GM18870 (cell line): ENCODE results near the gene ECI1.

Experiments used
- ATAC-seq: cut with Tn5 transposase; IDR thresholded peaks from one replicate; pipeline ENCODE4 v1.9.1; 2021; ENCODE audit warnings: moderate library complexity; ENCODE audit not compliant: unreplicated experiment

The ECI1 gene, protein sequence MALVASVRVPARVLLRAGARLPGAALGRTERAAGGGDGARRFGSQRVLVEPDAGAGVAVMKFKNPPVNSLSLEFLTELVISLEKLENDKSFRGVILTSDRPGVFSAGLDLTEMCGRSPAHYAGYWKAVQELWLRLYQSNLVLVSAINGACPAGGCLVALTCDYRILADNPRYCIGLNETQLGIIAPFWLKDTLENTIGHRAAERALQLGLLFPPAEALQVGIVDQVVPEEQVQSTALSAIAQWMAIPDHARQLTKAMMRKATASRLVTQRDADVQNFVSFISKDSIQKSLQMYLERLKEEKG

DNA sequence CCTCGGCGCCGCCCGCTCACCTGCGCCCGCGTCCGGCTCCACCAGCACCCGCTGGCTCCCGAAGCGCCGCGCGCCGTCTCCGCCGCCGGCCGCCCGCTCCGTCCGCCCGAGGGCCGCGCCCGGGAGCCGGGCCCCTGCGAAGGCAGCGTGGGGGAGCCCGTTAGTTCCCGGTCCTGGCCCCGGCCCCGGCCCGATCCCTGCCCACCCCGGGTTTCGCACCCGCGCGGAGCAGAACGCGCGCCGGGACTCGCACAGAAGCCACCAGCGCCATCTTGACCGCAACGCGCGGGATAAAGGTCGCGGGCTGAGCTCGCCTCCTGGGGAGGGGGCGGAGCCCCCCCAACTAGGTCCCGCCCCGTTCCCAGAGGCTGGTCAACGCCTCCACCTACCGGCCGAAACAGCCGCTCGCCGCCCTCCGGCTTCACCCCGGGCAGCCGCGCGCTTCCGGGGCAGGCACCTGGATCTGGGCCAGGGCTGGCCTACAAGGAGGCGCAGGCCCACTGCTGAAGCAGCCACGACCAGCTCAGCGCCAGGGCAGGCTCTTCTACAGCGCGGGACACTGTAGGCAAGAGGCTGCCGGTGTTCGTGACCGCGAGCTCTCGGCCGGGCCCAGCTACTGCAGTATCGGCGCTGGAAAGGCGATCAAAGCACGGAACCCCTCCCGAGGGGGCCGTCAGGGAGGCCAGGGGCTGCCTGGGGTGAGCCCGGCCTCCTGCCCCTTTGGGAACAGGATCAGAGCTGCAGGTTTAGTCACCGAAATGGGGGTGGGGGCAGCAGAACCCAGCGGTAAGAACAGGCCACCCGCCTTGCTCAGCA, at the start of gene ECI1:
Gene ECI1, minus strand, starts transcription at position 292 of the 816 bp plus-strand sequence. Its CDS starts 21 bp downstream, at position 271.
- ATAC-seq = peak; percentile 69

DNA sequence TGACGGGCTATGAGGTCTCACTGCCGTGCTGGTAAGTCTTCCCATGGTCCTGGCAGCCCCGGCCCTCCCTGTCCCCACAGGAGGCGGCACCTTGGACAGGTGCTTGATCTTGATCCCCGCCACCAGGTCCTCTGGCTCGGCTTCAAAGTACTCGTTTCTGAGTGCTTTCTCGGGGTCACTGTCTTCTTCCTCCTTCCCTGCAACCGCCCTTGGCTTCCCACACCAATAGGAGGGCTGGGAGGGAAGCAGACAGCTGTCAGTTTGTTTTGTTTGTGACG, 48.5 kb upstream of the ECI1 start:
- ATAC-seq = no peak

DNA sequence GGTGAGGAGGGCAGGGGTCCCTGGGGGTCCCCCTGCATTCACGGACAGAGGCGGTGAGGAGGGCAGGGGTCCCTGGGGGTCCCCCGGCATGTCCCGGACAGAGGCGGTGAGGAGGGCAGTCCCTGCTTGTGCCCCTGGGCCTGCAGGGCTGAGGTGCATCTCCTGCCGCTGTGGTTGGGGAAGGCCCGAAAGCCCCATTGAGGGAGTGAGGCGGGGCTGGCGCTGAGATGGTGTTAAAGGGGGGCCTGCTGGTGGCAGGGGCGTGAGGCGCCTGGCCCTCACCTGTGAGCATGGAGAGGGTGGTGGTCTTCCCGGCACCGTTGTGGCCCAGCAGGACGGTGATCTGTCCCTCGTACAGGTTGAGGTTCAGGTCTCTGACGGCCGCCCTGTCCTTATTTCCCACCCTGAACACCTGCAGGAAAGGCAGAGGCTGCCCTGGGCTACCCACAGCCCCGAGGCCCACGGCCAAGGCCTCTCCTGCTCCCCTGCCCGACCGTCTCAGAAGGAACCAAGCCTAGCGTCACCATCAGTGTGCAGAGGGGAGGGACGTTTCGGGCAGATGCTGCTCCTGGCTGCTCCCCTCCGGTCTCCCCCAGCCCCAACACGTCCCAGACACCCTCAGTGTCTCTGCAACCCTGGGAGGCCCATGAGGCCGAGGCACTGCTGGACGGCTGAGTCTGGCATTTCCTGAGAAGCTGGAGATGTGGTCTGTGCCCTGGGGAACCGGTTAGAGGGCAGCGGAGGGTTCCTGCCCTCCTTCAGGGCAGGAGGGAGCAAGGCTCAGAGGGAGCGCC, 47.9 kb upstream of the ECI1 start:
- no peak for ATAC-seq

DNA sequence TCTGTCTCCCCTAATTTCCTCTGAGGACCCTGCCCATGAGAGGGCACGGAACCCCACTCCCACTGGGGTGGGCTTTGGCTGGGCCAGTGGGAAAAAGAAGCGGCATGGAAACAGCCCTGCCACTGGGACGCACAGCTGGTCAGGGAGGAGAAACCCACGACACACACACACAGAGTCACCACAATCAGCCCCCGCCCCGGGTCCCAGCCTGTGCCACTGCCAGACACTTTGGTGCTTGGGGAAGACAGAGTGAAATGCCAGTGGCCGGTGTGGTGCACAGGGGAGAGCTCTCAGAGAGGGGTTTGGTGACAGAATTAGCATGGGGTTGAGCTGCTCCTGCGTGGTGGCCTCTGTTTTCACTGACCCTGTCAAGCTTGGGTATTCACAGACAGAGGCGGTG, 47.2 kb upstream of the ECI1 start:
- no peak for ATAC-seq

DNA sequence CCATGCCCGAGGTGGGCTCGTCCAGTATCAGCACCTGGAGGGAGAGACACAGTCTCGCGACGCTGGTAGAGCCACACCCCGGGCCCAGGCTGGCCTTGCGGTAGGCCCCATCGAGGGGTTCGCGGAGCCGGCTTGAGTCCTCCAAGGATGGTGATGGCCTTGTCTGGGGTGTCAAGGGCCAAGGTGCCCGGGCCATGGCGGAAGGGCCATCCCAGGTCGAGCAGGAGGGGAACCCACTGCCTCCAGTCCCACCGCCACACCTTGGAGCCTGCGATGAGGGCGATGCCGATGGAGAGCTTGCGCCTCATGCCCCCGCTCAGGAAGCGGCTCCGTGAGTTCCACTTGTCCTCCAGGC, 46.1 kb upstream of the ECI1 start:
- no peak for ATAC-seq

DNA sequence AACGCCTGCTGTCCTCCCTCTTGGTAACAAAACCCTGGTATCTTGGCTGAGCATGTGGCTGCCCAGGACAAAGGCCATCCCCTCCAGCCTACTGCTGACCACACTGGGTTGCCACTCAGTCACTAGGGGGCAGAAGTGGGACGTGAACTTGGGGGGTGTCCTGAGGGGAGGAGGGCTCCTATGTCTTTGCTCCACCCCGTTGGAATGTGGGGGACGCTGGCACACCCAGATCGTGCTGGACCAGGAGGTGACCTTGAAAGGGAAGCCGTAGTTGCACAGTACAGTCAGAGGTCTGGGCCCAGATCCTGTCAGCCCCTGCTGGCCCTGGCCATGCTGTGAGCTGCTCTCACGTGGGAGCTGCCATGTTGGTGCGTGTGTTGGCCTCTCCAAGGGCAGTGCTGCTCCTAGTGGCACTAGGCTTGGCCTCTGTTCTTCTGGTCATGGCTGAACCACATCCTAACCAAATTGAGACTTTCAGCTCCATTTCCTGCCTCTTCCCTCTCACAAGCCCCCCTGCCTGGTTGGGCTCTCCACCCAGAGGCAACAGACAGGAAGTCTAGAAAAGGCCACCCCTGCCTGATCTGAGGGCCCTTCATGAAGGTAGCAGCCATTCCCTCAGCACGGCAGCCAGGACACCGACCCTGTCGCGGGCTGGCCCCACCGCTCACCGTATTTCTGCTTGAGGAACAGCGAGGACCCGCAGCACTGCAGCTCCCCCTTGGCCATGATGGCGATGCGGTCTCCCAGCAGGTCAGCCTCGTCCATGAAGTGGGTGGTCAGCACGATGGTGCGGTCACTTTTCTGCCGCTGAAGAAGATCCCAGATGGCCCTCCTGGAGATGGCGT, 45.5 kb upstream of the ECI1 start:
- ATAC-seq = no peak

DNA sequence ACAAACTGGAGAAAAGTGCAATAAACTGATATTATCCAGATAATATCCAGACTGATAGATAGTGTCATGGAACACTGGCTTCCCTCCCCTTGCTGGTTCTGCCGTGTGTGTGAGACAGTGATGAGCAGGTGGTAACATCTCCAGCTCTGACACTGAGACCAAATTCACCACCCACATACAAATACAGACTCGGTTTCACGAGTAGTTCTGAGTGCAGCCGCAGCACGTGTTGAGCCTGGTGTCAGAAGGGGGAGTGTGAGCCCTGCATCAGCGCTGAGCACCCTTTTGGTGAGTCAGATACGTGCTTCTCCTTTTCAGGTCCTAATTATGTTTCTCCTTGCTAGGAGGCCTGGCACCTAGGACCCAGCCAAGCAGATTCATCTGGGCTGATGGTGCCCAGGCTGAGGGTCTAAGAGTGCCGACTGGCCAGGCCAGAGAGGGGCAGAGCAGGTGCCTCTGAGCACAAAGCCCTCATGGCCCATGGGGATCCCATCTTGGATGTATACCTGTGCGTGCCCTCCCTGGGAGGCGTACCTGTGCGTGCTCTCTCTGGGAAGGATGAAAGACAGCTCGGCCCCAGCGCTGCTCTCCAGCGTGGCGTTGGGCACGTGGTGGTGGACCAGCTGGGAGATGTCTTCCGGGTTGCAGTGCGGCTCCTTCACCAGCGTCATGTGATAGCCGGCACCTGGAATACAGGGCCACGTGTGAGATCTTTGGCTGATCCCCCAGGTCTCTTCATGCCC, 43.8 kb upstream of the ECI1 start:
- ATAC-seq = no peak

DNA sequence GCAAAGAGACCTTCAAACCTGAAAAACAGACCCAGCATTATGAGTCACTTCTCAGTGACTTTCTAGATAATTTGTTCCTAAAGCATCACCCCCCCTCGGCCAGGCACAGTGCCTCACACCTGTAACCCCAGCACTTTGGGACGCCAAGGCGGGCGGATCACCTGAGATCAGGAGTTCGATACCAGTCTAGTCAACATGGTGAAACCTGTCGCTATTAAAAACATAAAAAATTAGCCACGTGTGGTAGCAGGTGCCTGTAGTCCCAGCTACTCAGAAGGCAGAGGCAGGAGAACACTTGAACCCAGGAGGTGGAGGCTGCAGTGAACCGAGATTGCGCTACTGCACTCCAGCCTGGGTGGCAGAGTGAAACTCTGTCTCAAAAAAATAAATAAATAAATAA, 40.8 kb upstream of the ECI1 start:
- no peak for ATAC-seq

DNA sequence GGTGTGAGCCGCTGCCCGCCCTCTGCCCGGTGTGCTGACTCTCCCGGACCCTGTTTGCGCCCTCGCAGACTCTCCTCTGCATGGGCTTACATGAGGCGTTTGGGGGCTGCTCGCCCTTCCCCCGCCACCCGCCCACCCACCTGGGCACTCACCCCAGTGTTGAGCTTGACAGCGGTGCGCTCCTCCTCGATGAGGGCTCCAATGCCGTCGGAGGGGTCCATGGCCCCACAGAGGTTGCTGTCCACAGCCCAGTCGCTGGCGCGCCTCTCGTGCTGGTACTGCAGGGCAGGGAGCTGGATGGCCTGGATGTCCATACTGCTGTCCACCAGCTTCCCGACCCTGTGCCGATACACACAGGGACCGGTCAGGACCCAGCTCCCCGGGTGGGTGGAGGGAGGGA, 37.9 kb upstream of the ECI1 start:
- no peak for ATAC-seq

DNA sequence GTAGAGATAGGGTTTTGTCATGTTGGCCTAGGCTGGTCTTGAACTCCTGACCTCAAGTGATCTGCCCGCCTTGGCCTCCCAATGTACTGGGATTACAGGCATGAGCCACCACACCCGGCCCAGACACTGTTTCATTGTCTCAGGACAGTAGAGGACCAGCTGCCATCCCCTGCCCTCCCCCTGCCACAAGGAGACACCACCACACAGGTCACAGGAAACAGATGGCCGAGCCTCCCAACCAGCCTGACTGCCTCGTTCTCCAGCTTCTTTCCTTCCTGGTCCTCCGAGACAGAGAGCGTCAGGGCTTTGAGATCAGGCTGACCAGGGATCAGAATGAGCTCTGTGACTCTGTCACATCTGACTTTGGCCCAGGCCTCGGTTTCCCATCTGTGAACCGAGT, 37.3 kb upstream of the ECI1 start:
- no peak for ATAC-seq

DNA sequence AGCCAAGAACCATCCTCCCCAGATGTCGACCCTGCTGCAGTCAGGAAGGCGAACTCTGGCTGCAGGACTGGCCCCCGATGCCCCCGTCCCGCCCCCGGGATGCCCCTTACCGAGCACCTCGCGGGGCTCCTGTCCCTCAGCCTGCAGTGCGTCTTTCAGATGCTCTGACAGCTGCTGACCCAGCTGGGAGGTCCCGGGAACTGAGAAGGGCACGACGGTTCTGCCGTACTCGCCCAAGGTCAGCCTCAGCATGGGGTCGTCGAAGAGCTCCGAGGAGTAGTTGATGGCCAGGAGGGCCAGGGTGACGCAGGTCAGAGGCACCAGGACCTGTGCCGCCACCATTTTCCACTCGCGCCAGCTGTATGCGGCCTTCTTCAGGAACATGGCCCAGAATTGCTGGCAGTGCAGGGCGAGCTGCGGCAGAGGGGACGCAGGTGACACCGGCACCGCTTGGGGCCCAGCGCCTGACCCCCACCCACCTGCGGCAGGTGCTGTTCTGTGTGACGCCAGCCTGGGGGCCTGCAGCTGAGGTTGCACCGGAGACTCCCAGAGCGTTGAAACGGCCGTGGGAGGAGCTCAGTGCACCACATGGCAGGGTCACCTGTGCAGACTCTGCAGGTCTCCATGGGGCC, 36.6 kb upstream of the ECI1 start:
- ATAC-seq = no peak

DNA sequence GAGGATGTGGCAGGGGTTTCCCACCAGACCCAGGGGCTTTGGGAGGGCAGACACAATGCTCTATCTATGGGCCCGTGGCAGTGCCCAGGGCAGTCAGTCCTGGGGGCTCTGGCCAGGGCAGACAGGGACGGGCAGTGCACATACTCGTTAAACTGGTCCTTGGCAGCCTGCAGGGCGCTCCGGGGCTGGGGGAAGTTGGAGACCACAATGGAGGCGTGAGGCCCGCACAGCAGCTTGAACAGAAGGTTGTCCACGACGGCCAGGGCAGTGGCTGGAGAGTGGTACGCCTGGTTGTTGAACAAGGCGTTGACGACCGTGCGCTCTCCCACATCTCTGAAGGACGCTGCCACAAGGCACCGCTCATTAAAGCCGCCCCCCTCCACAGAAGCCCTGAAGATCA, 35.2 kb upstream of the ECI1 start:
- no peak for ATAC-seq

DNA sequence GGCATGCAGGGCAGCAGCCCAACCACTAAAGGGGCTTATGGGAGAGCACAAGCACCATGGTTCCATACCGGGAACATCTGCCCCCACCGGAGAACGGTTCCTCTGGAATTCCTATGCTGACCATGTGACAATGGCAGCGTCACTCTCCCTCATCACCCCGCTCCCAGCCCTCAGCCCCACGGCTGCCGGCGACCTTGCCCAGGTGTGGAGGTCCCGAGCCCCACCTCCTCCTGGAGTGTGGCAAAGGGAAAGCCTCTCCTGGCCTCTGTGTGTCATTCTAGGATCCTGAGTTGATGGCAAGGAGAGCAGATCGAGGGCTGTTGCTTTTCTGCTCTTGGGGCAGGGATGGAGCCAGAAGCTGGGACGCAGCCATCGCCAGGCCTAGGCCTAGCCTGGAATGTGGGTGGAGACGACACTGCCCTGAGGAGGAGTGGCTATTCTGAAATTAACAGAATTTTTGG, 34.4 kb upstream of the ECI1 start:
- no peak for ATAC-seq

DNA sequence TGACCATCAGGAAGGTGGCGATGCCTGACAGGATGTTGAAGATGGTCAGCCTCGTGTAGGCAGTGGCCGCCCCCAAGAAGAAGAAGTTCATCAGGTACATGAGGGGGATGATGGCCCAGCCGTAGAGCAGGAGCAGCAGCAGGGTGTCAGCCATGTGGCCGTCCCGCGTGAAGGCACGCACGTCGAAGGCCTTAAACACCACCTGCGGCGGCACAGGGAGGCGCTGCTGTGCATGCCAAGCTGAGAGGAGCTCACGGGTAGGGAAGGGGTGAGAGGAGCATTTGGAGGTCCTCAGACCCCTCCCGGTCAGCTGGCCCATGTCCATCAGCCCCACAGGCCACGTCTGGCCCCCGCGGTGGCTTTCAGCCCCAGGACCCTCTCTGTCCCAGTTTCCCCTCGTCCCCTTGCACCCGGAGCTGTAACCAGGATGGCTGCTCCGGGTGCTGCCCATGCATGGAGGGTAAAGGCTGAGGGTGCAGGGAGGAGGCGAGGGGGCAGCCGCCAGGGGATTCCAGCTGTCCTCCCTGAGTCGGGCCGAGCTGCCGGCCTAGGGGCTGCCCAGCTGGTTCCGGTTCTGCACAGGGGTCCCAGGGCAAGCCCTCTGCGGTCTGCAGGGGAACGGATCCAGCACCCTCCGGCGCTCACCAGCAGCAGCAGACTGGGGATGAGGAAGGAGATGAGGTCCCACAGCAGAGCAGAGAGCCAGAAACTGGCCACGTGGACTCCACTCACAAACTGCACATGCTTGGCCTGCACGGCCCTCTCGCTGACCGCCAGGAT, 33.6 kb upstream of the ECI1 start:
- ATAC-seq = no peak

DNA sequence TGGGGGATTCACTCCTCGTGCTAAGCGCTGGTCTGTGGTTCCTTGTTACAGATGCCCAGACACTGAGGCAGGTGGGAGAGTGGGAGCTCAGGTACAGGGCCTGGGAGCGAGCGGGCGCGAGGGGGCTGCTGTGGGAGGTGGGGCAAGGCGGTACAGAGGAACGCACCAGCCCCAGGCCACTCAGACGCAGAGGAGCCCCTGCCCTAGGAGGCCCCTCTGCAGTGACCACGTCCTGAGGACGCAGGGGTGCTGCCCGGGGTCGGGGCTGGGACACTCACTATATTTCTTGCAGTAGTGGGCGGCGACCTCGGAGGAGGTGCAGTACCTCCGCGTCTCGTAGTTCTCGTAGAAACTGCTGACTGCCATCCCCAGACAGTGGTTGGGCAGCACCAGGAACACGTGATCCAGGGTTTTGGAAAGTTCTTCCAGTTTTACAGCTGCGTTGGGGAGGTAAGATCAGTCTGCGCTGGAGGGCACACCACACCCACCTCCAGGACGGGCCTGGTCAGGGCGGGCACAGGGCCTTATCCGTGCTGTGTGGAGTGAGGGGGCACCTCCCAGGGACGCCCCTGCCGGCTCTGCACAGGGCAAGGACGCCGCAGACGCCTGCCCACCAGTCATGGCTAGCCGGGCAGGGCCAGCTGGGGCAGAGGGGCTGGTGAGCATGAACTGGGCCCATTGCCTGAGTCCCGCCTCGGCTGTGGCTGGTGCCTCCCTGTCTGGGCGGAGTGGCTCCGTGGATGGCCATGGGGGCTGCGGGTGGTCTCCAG, 32.8 kb upstream of the ECI1 start:
- no peak for ATAC-seq

DNA sequence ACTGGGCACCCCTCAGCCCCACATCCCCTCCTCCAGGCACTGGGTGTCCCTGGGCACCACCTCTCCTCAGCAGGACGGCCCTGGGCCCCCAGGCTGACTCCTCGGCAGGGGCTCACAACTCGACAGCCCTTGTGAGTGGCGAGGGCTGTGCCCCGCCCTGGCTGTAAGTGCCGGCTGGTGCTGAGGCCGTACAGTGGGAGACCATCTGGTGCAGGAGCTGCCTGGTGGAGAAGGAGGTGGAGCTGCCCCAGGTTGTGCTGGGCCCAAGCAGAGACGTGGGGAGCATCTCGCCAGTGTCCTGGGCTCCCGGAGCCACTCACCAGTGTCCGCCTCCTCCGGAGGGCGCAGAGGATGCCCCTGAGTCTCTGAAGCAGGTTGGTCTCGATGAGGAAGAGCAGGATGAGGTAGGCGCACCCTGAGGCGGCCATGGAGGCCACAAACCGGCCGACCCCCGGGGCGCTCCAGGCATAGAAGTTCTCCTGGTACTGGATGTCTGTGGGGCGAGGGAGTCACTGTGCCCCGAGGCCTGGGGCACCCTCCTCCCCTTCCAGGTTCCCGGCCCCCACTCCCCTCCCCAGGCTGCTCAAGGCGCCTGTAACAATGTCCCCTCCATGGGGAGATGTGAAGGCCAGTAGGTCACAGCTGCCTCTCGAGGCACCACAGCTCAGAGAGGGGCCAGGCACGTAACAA, 31.6 kb upstream of the ECI1 start:
- no peak for ATAC-seq

DNA sequence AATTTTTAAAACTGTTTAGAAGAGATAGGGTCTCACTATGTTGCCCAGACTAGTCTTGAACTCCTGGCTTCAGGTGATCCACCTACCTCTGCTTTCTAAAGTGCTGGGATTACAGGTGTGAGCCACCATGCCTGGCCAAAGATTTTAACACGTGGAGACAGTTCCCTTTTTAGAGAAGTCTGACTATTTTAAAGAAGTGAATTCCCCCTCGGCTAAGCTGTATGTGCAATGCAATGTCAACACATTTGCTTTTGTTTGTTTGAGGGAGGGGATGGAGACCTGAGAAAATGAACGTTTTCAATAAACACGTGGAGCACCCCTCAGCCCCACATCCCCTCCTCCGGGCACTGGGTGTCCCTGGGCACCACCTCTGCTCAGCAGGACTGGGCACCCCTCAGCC, 30.9 kb upstream of the ECI1 start:
- no peak for ATAC-seq
